Fibroblast of lung (primary cell): ENCODE measurements around the gene CCNK.

Source experiments
- CTCF ChIP-seq, 2 donors: IDR thresholded peaks in 1 of 2; conservative IDR thresholded peaks in 1 of 2; 1 replicate in 1 of 2; 2 replicates in 1 of 2; pipeline ENCODE4 v1.5.1; 2011 to 2012; ENCODE audit warnings: low read length in 2 of 2, control low read depth in 1 of 2, inconsistent platforms in 1 of 2, low read depth in 1 of 2, mild to moderate bottlenecking in 1 of 2
- EZH2 ChIP-seq: IDR thresholded peaks from 2 replicates; pipeline ENCODE4 v1.5.1; 2012; ENCODE audit warnings: low read length, control low read depth, mild to moderate bottlenecking; ENCODE audit errors: missing control alignments

- TF ChIP-seq CTCF (conservative IDR thresholded peaks at IDR 0.05 in 1 of 2, IDR thresholded peaks at IDR 0.05 in 1 of 2; ENCODE audit: low read depth in 1 of 2, low read length in 2 of 2) (no peak), EZH2 (no peak)
Observed at GRCh38 chr14:99560922-99561683, 79.9 kb downstream of the CCNK start.
